Thyroid gland (tissue), 4 donors: ENCODE results near the gene LRRC34. TPM values are rescaled to one million over a fixed set of nuclear protein-coding genes. Genes with fewer than 3 reads are reported as not detected.
A peak's percentile ranks its signal among the peaks of the same experiment; 100 is the strongest.

Source experiments
- DNase-seq, 2 donors: peaks; one replicate each; pipeline ENCODE4 v3.0.0-alpha.2; 2019
- H3K27ac ChIP-seq, 3 donors: fragments of 200-600 bp; sonication (generic); 1 replicate in 2 of 3; 2 replicates in 1 of 3; pipeline ENCODE4 v1.5.1; 2016 to 2019; ENCODE audit warnings: mild to moderate bottlenecking in 1 of 3, moderate library complexity in 1 of 3
- H3K27me3 ChIP-seq: fragments of 200-600 bp; sonication (generic); one replicate; pipeline ENCODE4 v1.5.1; 2019
- H3K36me3 ChIP-seq, 2 donors: fragments of 200-600 bp; sonication (generic); one replicate each; pipeline ENCODE4 v1.5.1; 2016 to 2019
- H3K4me1 ChIP-seq, 2 donors: fragments of 200-600 bp; sonication (generic); one replicate each; pipeline ENCODE4 v1.5.1; 2017 to 2019
- H3K4me3 ChIP-seq, 3 donors: fragments of 200-600 bp; sonication (generic); replicated peaks in 1 of 3; 1 replicate in 2 of 3; 2 replicates in 1 of 3; pipeline ENCODE4 v1.5.1; 2016; ENCODE audit warnings: mild to moderate bottlenecking in 1 of 3
- H3K9me3 ChIP-seq: fragments of 200-600 bp; sonication (generic); one replicate; pipeline ENCODE4 v1.5.1; 2017
- POLR2A ChIP-seq, 2 donors: fragments of 450-650 bp; IDR thresholded peaks; one replicate each; pipeline ENCODE4 v1.6.1; 2017; ENCODE audit warnings: antibody characterized with exemption in 2 of 2, mild to moderate bottlenecking in 2 of 2, moderate library complexity in 1 of 2
- WGBS, 2 donors: methylation state at CpG; one replicate each; pipeline ENCODE4 v1.1.5; 2017; 5-methylcytosine and 5-hydroxymethylcytosine counted together
- intact Hi-C: fragments of 100-400 bp; cut with DNase I; formaldehyde crosslinking; loops from one replicate; pipeline ENCODE4 v1.15.1; 2023
- total RNA-seq, 4 donors: library from RNA; depleted of rRNA; stranded (reverse); fragments of >200 nt; gene quantifications; one replicate each; pipeline ENCODE4 v1.2.3, GENCODE V29; 2016
- TF ChIP-seq, protein P1 (sequence below), 6 experiments: fragments of 200-600 bp in 3 of 6; fragments of 450-650 bp in 3 of 6; sonication (generic) in 3 of 6; IDR thresholded peaks; one replicate each; pipeline ENCODE4 v1.5.1; 2016 to 2019; ENCODE audit warnings: antibody characterized with exemption in 6 of 6, mild to moderate bottlenecking in 2 of 6, inconsistent platforms in 1 of 6, moderate library complexity in 1 of 6

The LRRC34 gene
- total RNA-seq, 4 donors from 2014 or later, result 2.9 to 6.6 (median 5.1) TPM

DNA sequence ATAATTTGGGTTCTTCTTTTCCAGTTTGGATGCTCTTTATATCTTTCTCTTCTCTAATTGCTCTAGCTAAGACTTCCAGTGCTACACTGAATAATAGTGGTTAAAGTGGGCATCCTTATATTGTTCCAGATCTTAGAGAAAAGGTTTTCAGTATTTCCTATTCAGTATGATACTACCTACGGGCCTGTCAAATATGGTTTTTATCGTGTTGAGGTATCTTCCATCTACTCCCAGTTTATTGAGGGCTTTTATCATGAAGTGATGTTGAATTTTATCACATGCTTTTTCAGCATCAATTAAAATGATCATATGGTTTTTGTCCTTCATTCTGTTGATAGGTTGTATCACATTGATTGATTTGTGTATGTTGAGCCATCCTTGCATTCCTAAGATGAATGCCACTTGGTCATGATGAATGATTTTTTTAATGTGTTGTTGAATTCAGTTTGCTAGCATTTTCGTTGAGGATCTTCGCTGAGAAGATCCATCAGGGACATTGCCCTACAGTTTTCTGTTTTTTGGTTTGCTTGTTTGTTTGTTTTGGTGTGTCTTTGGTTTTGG is 3.0 kb upstream of the LRRC34 start:
- intact Hi-C loops, result no loop called here
- Histone ChIP-seq H3K27me3 (no peaks in the 10 kb centered on the region), H3K27ac (no peak overlapping the region), H3K9me3 (no peaks in the 10 kb centered on the region), H3K36me3 (no peaks in the 10 kb centered on the region), H3K4me1 (peaks cover 5 to 6% of the 10 kb centered on the region in 2 donors), H3K4me3 (no peak overlapping the region)
- no peak for DNase-seq
- 95 to 98% methylated on average over 4 of the region's 4 CpGs for WGBS, 2 donors
- no peak for TF ChIP-seq POLR2A (IDR thresholded peaks at IDR 0.05)
- TF ChIP-seq, protein P1, sequence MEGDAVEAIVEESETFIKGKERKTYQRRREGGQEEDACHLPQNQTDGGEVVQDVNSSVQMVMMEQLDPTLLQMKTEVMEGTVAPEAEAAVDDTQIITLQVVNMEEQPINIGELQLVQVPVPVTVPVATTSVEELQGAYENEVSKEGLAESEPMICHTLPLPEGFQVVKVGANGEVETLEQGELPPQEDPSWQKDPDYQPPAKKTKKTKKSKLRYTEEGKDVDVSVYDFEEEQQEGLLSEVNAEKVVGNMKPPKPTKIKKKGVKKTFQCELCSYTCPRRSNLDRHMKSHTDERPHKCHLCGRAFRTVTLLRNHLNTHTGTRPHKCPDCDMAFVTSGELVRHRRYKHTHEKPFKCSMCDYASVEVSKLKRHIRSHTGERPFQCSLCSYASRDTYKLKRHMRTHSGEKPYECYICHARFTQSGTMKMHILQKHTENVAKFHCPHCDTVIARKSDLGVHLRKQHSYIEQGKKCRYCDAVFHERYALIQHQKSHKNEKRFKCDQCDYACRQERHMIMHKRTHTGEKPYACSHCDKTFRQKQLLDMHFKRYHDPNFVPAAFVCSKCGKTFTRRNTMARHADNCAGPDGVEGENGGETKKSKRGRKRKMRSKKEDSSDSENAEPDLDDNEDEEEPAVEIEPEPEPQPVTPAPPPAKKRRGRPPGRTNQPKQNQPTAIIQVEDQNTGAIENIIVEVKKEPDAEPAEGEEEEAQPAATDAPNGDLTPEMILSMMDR (IDR thresholded peaks at IDR 0.05), result no peak

DNA sequence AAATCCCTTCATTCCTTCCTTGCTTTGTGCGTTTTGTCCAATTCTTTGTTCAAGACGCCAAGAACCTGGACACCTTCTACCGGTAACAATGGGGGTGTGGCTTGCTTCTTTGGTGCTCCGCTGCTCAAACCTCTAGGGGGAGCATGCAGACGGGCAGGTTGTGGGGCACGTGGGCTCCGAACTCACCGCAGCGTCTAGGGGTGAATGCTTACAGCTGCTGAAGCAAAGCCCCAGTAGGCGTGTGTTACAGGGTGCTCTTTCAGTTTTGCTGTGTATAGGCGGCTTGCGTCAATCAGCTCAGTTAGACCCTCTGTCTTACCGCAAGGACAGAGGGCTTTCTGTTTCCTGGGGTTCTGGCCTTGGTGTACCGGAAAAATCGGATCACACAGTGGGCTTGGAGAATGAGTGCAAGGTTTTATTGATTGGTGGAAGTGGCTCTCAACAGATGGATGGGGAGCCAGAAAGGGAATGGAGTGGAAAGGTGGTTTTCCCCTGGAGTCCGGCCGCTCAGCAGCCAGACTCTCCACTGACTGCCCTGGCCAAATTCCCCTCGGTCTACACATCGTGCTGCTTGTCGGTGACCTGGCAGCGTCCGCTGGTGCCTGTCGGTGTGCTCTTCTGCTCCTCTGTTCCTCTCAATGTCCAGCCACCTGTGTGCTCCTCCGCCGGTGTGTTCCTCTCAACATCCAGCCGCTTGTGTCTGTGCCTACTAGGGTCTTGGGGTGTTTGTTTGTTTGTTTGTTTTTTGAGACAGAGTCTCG is 1.2 kb upstream of the LRRC34 start:
- no peak overlapping the region for H3K27ac ChIP-seq
- H3K36me3 ChIP-seq, result no peaks in the 10 kb centered on the region
- H3K4me1 ChIP-seq, result peaks cover 5 to 6% of the 10 kb centered on the region in 2 donors
- no peaks in the 10 kb centered on the region for H3K27me3 ChIP-seq
- peak; percentile 36 to 37 for DNase-seq
- TF ChIP-seq POLR2A (IDR thresholded peaks at IDR 0.05), result no peak
- TF ChIP-seq, protein P1 (IDR thresholded peaks at IDR 0.05), result peak in 2 of 6 experiments; percentile 41
- H3K9me3 ChIP-seq, result no peaks in the 10 kb centered on the region
- whole genome bisulfite sequencing, 2 donors, result 65 to 67% methylated on average over 27 of the region's 27 CpGs
- peak overlapping the region in 1 of 3 donors; percentile 78 for H3K4me3 ChIP-seq
- intact Hi-C loops, result no loop called here

DNA sequence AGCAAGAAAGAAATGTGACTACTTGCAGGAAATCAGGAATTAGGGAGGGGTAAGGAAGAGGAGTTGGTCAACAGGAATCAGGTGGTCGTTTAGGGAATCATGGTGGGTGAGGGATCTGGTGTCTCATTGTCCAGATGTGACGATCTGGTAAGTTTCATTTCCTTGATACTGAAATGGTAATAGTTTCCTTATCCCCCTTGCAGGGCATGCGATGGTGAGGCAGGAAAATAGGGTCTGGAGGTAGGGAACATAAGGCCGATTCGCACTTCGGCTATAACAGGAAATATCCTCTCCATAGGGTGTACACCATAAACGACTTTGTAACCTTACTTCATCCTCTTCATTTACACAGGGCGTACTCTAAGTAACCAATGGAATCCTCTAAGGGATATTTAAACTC is 574 bp upstream of the LRRC34 start:
- no peaks in the 10 kb centered on the region for H3K27me3 ChIP-seq
- H3K36me3 ChIP-seq, result no peaks in the 10 kb centered on the region
- H3K9me3 ChIP-seq, result no peaks in the 10 kb centered on the region
- intact Hi-C loops, result no loop called here
- H3K4me3 ChIP-seq, result peak overlapping the region in 1 of 3 donors; percentile 78
- no peak for TF ChIP-seq POLR2A (IDR thresholded peaks at IDR 0.05)
- TF ChIP-seq, protein P1 (IDR thresholded peaks at IDR 0.05), result no peak
- no peak overlapping the region for H3K27ac ChIP-seq
- H3K4me1 ChIP-seq, result peaks cover 5 to 6% of the 10 kb centered on the region in 2 donors
- no peak for DNase-seq
- 59 to 63% methylated on average over 8 of the region's 8 CpGs for WGBS, 2 donors

DNA sequence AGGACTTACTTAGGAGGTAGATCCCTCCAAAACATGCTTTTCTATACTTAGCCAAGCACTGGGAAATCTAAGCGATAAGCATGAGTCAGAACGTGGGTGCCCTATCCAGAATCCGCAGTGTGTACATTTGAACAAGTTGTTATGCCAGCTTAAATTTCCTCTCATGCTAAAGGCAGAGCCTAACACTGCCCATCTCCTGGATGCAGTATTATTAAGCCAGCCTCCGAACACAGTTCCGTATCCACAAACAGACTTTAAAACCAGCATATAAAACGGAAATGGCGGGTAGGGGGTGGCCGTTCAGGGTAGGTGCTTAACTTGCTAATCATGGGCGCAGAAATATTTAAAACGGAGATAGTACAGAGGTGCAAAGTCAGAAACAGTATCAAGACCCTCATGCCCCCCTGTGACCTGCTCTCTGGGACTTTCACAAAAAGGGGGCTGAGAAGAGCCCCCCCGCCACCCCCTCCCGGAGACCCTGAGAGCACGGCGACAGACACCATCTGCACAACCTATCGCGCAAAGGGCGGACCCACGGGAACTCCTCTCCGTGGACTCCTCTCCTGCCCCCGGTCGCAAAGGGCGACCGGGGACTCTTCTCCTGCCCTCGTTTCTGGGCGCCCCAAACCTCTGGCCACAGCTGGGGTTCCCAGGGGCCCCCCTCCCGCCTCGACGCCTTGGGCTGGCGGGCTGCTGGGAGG is 923 bp downstream of the LRRC34 start:
- Histone ChIP-seq H3K4me3 (peak overlapping the region; percentile 27 to 85 (median 78)), H3K27me3 (no peaks in the 10 kb centered on the region), H3K36me3 (no peaks in the 10 kb centered on the region), H3K4me1 (peaks cover 5 to 6% of the 10 kb centered on the region in 2 donors), H3K27ac (peak overlapping the region; percentile 26 to 75 (median 61)), H3K9me3 (no peaks in the 10 kb centered on the region)
- DNase-seq, result peak; percentile 36 to 44
- intact Hi-C loops, result no loop called here
- TF ChIP-seq POLR2A (IDR thresholded peaks at IDR 0.05), result no peak
- WGBS, 2 donors, result 3% methylated on average over 10 to 12 of the region's 29 CpGs

DNA sequence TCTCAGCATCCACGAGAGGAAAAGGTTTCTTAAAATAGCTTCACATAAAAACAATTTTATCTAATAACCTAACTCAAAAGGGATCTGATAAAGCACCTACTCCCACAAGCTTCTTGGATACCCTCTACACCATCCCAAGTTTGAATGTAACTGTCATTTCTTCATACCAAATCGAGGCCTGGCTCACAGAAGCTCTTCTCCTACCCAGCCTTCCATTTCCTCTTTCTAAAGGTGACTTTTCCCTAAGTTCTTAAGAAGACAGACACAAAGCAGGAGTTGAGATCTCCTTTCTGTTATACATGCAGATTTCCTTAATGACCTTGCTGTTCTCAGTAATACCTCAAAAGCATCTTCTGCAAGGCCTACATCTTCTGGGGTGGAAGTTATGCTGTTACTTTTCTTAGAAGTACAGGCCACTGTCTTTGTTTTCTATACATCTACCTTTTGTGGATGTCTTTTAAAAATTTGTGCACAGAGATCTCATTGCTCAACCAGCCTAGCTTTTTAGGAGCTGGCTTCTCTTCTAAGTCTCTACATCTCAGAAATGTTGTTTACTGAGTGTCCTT is 3.4 kb downstream of the LRRC34 start:
- H3K27me3 ChIP-seq, result no peaks in the 10 kb centered on the region
- intact Hi-C loops, result no loop called here
- WGBS, 2 donors, result 44 to 52% methylated on average over 2 of the region's 2 CpGs
- H3K36me3 ChIP-seq, result no peaks in the 10 kb centered on the region
- peaks cover 5 to 6% of the 10 kb centered on the region in 2 donors for H3K4me1 ChIP-seq
- H3K9me3 ChIP-seq, result no peaks in the 10 kb centered on the region
- TF ChIP-seq, protein P1 (IDR thresholded peaks at IDR 0.05), result no peak
- no peak for TF ChIP-seq POLR2A (IDR thresholded peaks at IDR 0.05)
- H3K27ac ChIP-seq, result no peak overlapping the region
- no peak for DNase-seq
- H3K4me3 ChIP-seq, result no peak overlapping the region
